Measurements from ENCODE around the gene TRPC1. TPM values are rescaled to one million over a fixed set of nuclear protein-coding genes. Genes with fewer than 3 reads are reported as not detected.

Gene TRPC1
- polyA plus RNA-seq, 2 of the 4 experiments (the other 2 are of a cell fraction) = 10.3 to 32.2 TPM

DNA sequence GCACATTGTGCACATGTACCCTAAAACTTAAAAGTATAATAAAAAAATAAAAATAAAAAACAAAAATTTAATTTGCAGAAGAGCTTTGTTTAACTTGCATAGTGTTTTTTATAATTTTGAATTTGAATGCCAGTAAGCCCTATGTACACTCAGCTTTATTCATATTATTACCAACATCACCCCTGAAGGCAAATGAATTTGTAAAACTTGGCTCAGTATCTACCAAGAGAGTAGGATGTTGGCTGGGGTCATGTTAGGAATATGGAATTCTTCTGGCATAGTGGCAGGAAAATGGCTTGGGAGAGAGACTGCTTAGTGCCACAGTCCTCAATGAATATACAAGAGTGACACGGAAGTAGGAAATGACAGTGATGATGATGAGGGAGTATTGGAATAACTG, 30.7 kb downstream of the TRPC1 start (continued):
- TF ChIP-seq MAFK (IDR thresholded peaks at IDR 0.05; ENCODE audit: partially characterized antibody) (no peak), CHD4 (IDR thresholded peaks at IDR 0.05; ENCODE audit: borderline replicate concordance) (no peak), HOXA7 (CRISPR knock-in tag; IDR thresholded peaks at IDR 0.05) (no peak), KDM5A (IDR thresholded peaks at IDR 0.05) (no peak)
- TF ChIP-seq, protein P1, sequence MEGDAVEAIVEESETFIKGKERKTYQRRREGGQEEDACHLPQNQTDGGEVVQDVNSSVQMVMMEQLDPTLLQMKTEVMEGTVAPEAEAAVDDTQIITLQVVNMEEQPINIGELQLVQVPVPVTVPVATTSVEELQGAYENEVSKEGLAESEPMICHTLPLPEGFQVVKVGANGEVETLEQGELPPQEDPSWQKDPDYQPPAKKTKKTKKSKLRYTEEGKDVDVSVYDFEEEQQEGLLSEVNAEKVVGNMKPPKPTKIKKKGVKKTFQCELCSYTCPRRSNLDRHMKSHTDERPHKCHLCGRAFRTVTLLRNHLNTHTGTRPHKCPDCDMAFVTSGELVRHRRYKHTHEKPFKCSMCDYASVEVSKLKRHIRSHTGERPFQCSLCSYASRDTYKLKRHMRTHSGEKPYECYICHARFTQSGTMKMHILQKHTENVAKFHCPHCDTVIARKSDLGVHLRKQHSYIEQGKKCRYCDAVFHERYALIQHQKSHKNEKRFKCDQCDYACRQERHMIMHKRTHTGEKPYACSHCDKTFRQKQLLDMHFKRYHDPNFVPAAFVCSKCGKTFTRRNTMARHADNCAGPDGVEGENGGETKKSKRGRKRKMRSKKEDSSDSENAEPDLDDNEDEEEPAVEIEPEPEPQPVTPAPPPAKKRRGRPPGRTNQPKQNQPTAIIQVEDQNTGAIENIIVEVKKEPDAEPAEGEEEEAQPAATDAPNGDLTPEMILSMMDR (IDR thresholded peaks at IDR 0.05) = no peak

DNA sequence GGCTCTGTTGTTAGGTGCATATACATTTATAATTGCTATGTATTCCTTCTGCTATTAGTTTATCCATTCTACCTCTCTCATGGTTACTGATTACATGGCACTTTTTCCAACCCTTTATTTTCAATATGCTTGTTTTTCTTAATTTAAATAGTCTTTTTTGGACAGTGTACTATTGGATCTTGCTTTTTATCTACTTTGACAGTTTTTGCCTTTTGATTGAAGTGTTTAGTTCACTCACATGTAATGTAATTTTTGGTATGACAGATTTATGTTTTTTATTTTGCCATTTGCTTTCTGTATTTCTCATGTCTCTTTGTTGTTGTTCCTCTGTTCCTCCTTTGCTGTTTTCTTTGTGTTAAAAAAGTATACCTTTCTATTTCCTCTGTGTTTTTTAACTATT, 44.5 kb downstream of the TRPC1 start:
- TF ChIP-seq HOXB5 (CRISPR knock-in tag; IDR thresholded peaks at IDR 0.05) (no peak), MAFK (IDR thresholded peaks at IDR 0.05; ENCODE audit: partially characterized antibody) (peak; percentile 4)
- Histone ChIP-seq H3K4me1 (no peaks in the 10 kb centered on the region), H3K9me3 (peaks cover 11% of the 10 kb centered on the region; the same call in 1 of the 3 replicates), H3K27ac (no peak overlapping the region), H3K4me2 (no peak overlapping the region), H3K4me3 (no peak overlapping the region)
- no peak for ATAC-seq
- ChIA-PET POLR2A (no interaction called here), CTCF (interaction anchor here (1.3 kb wide), 1 partner anchor 60 kb away, joined by 4 read pairs; no protein-coding TSS in a partner anchor)
- DNase-seq (ENCODE audit: low read depth in 1 of 2, low spot score in 1 of 2) = no peak
- FAIRE-seq = peak; percentile 32

DNA sequence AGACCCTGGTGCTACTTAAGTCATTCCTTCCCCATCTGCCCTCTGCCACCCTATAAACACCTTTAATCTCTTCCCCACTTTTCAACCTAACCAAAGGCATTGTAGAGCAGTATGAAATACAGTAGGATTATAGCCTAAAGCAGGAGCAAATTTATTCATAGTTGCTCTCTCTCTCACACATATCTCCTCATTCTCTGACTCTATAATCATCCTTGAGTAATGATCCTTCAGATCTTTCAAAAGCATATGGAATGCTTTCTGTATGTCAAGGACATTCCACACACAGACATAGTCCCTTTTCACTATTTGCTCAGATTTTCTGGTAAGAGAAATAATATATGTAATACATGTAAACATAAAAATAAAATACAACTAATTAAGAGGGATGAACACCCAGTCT, 54.1 kb downstream of the TRPC1 start:
- Histone ChIP-seq H3K4me2 (no peak overlapping the region), H3K9me3 (no peaks in the 10 kb centered on the region), H3K4me3 (no peak overlapping the region), H3K27ac (no peak overlapping the region), H3K4me1 (peaks cover 8% of the 10 kb centered on the region; the same call in 2 of the 3 replicates)
- POLR2A ChIA-PET = no interaction called here
- TF ChIP-seq, protein P2, sequence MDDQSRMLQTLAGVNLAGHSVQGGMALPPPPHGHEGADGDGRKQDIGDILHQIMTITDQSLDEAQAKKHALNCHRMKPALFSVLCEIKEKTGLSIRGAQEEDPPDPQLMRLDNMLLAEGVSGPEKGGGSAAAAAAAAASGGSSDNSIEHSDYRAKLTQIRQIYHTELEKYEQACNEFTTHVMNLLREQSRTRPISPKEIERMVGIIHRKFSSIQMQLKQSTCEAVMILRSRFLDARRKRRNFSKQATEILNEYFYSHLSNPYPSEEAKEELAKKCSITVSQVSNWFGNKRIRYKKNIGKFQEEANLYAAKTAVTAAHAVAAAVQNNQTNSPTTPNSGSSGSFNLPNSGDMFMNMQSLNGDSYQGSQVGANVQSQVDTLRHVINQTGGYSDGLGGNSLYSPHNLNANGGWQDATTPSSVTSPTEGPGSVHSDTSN (IDR thresholded peaks at IDR 0.05) = no peak
- TF ChIP-seq POLR2AphosphoS2 (conservative IDR thresholded peaks at IDR 0.05; ENCODE audit: low read length) (no peak), CBX2 (IDR thresholded peaks at IDR 0.05; ENCODE audit: borderline replicate concordance, low read depth) (no peak), FOSL2 (IDR thresholded peaks at IDR 0.05) (no peak), FOSL2 (CRISPR knock-in tag; IDR thresholded peaks at IDR 0.05) (no peak), HOXA7 (CRISPR knock-in tag; IDR thresholded peaks at IDR 0.05) (no peak), ZNF302 (CRISPR knock-in tag; IDR thresholded peaks at IDR 0.05) (no peak), ZSCAN20 (CRISPR knock-in tag; IDR thresholded peaks at IDR 0.05) (no peak), HDAC2 (IDR thresholded peaks at IDR 0.05) (no peak), TFCP2L1 (CRISPR knock-in tag; IDR thresholded peaks at IDR 0.05) (no peak), CBX8 (IDR thresholded peaks at IDR 0.05) (no peak), CEBPB (IDR thresholded peaks at IDR 0.05) (no peak), FOXS1 (CRISPR knock-in tag; IDR thresholded peaks at IDR 0.05) (no peak), JUNB (IDR thresholded peaks at IDR 0.05) (no peak), CHD2 (IDR thresholded peaks at IDR 0.05; ENCODE audit: low read length, partially characterized antibody) (no peak), KDM5A (IDR thresholded peaks at IDR 0.05) (no peak), SMC3 (IDR thresholded peaks at IDR 0.05) (no peak)
- TF ChIP-seq, protein P3, sequence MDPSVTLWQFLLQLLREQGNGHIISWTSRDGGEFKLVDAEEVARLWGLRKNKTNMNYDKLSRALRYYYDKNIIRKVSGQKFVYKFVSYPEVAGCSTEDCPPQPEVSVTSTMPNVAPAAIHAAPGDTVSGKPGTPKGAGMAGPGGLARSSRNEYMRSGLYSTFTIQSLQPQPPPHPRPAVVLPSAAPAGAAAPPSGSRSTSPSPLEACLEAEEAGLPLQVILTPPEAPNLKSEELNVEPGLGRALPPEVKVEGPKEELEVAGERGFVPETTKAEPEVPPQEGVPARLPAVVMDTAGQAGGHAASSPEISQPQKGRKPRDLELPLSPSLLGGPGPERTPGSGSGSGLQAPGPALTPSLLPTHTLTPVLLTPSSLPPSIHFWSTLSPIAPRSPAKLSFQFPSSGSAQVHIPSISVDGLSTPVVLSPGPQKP (IDR thresholded peaks at IDR 0.05; ENCODE audit: low read depth, low read length) = no peak
- TF ChIP-seq, protein P4, sequence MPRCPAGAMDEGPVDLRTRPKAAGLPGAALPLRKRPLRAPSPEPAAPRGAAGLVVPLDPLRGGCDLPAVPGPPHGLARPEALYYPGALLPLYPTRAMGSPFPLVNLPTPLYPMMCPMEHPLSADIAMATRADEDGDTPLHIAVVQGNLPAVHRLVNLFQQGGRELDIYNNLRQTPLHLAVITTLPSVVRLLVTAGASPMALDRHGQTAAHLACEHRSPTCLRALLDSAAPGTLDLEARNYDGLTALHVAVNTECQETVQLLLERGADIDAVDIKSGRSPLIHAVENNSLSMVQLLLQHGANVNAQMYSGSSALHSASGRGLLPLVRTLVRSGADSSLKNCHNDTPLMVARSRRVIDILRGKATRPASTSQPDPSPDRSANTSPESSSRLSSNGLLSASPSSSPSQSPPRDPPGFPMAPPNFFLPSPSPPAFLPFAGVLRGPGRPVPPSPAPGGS (IDR thresholded peaks at IDR 0.05) = no peak
- DNase-seq (ENCODE audit: low read depth in 1 of 2, low spot score in 1 of 2) = no peak
- no peak for ATAC-seq
- CTCF ChIA-PET = no interaction called here
- no peak for FAIRE-seq

Measured in A549 (cell line).